GM21390 (cell line): ENCODE results near the gene CNTFR.

ENCODE experiments used
- ATAC-seq: cut with Tn5 transposase; IDR thresholded peaks from one replicate; pipeline ENCODE4 v1.9.1; 2021; ENCODE audit not compliant: unreplicated experiment

CNTFR gene

GRCh38 chr9:34590381-34591247 is 1.1 kb upstream of the CNTFR start:
- ATAC-seq = no peak

DNA sequence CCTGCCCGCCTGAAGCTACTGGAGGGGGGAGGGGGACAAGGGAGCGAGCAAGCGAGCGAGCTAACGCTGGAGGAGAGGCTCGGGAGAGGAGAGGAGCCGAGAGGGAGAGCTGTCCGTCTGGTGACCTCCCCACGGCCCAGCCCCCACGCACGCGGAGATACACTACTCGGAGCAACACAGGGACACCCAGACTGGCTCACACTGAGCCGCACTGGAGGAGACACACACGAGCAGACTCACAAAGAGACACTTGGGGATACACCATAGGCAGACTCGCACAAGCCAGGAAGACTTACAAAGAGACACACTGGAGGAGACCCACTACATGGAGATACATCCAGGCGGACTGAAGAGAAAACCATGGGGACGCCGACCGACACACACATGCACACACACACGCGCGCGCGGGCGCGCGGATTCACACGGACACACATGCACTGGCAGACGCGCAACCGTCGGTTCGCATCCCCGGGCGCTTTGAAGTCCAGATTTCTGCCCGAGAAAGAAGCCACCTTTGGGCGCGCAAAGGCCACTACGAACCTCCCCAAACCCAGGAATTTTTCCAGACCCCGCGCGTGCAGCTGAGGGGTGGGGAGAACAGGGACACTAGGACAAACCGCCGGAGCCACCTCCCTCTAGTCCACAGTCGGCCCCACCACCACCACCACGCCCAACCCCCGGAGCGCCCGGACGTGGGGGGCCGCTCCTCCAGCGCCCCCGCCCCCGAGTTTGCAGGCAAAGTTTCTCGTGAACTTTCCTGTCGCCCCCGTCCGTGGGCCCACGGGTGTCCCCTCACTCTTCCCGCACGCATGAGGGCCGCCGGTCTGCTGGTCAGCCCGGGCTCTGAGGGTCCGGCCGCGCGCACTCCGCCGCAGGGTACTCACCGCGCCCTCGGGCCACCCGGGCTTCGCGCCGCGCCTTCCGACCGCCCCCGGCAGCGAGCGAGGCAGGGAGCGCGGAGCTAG is 571 bp downstream of the CNTFR start:
- ATAC-seq = no peak

DNA sequence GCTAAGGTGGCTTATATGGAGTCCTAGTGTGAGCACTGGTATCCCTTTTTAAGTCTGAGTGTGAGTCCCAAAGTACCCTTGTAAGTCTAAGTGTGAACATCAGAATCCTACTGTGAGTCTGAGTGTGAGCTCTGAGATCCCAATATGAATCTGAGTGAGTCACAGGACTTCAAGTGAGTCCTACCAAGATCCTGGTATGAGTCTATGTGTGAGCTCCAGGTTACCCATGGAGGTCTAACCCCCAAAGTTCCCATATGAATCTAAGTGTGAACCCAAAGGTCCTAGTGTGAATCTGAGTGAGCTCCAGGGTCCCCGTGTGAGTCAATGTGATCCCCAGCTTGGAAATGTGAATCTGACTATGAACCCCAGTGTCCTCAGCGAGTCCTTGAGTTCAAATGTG is 2.3 kb downstream of the CNTFR start:
- no peak for ATAC-seq

DNA sequence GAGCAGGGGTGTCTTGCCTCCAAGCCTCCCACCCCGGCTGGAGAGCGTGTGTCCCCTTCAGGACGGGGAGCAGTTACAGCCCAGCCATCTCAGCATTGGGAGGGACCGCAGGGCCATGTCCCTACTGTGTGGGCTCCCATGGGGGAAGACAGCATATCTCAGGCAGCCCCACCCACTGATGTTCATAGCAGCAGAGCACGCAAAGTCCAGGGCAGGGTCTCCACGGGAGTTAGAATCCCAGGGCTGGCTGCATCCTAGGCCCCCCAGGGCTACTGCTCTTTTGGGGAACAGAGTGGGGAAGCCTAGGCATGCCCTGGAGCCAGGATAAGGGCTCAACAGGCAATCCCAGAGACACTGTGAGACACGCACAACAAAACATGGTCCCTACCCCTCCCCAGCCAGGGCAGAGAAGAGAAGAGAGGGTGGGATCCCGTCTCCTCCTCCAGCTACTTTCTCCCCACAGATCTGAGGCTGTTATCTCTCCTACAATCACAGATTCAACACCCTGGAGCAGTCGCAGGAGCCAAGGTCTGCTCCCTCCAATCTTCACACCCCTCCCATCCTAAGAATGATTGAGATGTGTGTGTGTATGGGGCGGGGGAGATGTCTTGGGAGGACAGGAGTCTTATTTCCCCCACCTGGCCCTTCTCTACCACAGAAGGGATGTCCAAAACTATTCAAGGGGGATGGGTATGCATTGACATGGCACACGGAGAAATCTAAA is 3.4 kb downstream of the CNTFR start:
- no peak for ATAC-seq

DNA sequence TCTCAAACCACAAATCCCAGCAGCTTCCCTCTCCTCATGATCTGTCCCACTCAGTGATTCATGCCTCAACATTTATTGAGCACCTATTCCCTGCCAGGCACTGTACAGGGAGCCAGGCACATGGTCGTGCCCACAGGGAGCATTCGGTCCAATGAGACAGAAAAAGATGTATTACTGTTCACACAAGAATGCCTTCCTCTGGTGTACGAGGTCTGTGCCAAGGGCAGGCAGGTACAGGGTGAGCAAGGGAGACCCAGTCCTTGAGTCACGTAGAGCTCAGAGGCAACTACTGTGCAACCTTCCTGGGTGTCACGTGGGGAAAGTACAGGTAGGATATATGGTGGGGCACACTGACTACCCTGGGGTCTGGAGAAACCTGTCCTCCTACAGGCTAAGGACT is 4.6 kb downstream of the CNTFR start:
- no peak for ATAC-seq

DNA sequence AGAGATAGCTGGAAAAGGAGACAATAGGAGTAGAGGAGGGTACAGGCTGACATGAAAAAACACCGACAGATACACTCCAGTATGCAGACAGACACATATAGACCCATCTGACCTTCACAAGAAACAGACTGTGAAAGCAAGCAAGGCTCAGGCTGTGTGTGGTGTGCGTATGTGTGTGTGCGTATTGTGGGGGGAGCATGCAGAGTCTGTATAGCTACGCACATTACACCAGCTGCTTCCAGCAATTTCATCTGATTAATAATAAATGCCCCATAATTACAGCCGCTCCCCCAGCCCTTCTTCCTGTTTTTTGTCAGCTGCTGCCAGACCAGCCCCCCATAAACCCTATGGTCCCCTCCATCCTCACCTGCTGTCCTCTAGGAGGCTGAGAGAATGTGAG is 6.7 kb downstream of the CNTFR start:
- ATAC-seq = no peak

GRCh38 chr9:34581318-34581717 is 8.2 kb downstream of the CNTFR start:
- ATAC-seq = no peak

GRCh38 chr9:34580358-34580757 is 9.2 kb downstream of the CNTFR start:
- no peak for ATAC-seq

GRCh38 chr9:34579808-34580163 is 9.7 kb downstream of the CNTFR start:
- no peak for ATAC-seq

- ATAC-seq = no peak
Observed at GRCh38 chr9:34579104-34579807, 10.3 kb downstream of the CNTFR start.

- ATAC-seq = no peak
Observed at GRCh38 chr9:34578241-34579103, 11.1 kb downstream of the CNTFR start.

- no peak for ATAC-seq
Observed at GRCh38 chr9:34577400-34578240, 11.9 kb downstream of the CNTFR start.

GRCh38 chr9:34576597-34577399 is 12.7 kb downstream of the CNTFR start:
- no peak for ATAC-seq

- ATAC-seq = no peak
Observed at GRCh38 chr9:34575862-34576596, 13.5 kb downstream of the CNTFR start.

GRCh38 chr9:34575241-34575640 is 14.3 kb downstream of the CNTFR start:
- ATAC-seq = no peak

GRCh38 chr9:34574571-34574970 is 15.0 kb downstream of the CNTFR start:
- no peak for ATAC-seq

- ATAC-seq = no peak
Observed at GRCh38 chr9:34573599-34574325, 15.8 kb downstream of the CNTFR start.
